ENCODE measurements around the gene MRLN. TPM values are rescaled to one million over a fixed set of nuclear protein-coding genes. Genes with fewer than 3 reads are reported as not detected.

MRLN gene
- total and polyA plus RNA-seq, 2 of the 4 experiments (the other 2 are of a cell fraction) = not detected

DNA sequence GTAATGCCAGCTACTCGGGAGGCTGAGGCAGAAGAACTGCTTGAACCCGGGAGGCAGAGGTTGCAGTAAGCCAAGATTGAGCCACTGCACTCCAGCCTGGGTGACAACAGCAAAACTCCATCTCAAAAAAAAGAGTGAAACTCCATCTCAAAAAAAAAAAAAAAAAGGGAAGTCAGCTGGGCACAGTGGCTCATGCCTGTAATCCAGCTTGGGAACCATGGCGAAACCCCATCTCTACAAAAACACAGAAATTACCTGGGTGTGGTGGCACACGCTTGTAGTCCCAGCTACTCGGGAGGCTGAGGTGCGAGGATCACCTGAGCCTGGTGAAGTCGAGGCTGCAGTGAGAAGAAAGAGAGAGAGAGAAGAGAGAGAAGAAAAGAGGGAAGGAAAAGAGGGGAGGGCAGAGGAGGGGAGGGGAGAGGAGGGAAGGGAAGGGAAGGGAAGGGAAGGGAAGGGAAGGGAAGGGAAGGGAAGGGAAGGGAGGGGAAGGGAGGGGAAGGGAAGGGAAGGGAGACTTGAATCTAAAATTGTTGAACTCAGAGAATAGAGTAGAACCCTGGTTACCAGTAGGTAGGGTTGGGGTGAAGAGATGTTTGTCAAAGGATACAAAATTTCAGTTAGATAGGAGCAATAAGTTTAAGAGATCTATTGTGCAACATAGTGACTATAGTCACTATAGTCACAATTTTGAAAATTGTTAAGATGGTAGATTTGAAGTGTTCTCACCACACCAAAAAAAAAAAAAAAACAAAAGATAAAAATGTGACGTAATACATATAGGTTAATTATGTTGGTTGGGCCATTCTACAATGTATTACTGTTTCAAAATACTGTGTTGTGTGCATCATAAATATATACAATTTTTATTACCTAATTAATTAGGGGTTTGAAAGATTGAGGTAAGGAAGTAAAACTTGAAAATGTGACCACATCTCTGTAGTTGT is 46.1 kb downstream of the MRLN start:
- no peak overlapping the region for H4K91ac ChIP-seq (ENCODE audit: insufficient read depth, low read depth, low read length)
- no peak for DNase-seq
- no peak overlapping the region for H2BK15ac ChIP-seq (ENCODE audit: low read depth, low read length)
- no peaks in the 10 kb centered on the region for H3K9me3 ChIP-seq (ENCODE audit: control insufficient read depth, insufficient read depth, low read length)
- H3K18ac ChIP-seq (ENCODE audit: low read depth, low read length) = no peak overlapping the region
- no peak overlapping the region for H3K27ac ChIP-seq (ENCODE audit: insufficient read depth, low read length)
- H2AFZ ChIP-seq (replicated peaks; ENCODE audit: low read length, poor library complexity) = no peak overlapping the region
- H3K4me2 ChIP-seq (ENCODE audit: low read depth, low read length) = no peak overlapping the region
- peaks cover 3% of the 10 kb centered on the region; the same call in 1 of the 2 replicates for H3K4me1 ChIP-seq (ENCODE audit: control insufficient read depth, insufficient read depth, low read length)
- no peak overlapping the region for H3K4me3 ChIP-seq (ENCODE audit: insufficient read depth, low read depth, low read length)
- no peaks in the 10 kb centered on the region for H3K9me1 ChIP-seq (ENCODE audit: insufficient read depth, low read length)
- no peak overlapping the region for H4K5ac ChIP-seq (ENCODE audit: low read depth, low read length)
- H3K9ac ChIP-seq (ENCODE audit: low read depth, low read length) = no peak overlapping the region
- in situ Hi-C loops (cut with MboI; ENCODE audit: low sequenced_read_pairs) (no loop called here), intact Hi-C loops (cut with micrococcal nuclease) (no loop called here), dilution Hi-C loops (cut with HindIII; ENCODE audit: low sequenced_read_pairs, unreplicated experiment) (no loop called here)
- ATAC-seq (ENCODE audit: low read depth) = no peak
- no peak overlapping the region for H3K23ac ChIP-seq (ENCODE audit: low read depth, low read length)
- H4K20me1 ChIP-seq (ENCODE audit: insufficient read depth, low read length) = no peaks in the 10 kb centered on the region
- no TSS peak for BruUV-seq (replicated peaks)
- no peak overlapping the region for H3K14ac ChIP-seq (replicated peaks; ENCODE audit: low read depth, low read length)
- H2BK20ac ChIP-seq (ENCODE audit: low read depth, low read length) = no peak overlapping the region
- POLR2A ChIA-PET (ENCODE audit: unreplicated experiment) = no interaction called here
- no CpG with 5 or more reads among the region's 8 CpGs for WGBS, 2 experiments (ENCODE audit: extremely low coverage in 2 of 2, insufficient read length in 1 of 2)
- no peaks in the 10 kb centered on the region for H3K36me3 ChIP-seq (ENCODE audit: control insufficient read depth, insufficient read depth, low read length)
- peaks cover 34% of the 10 kb centered on the region for H3K27me3 ChIP-seq (ENCODE audit: control insufficient read depth, insufficient read depth, low read length)
- H2AK9ac ChIP-seq (replicated peaks; ENCODE audit: low read depth, low read length, poor library complexity) = no peak overlapping the region
- H3K56ac ChIP-seq (ENCODE audit: extremely low read depth, insufficient read depth, low read length) = no peak overlapping the region
- no peak overlapping the region for H2BK5ac ChIP-seq (ENCODE audit: low read depth, low read length, poor library complexity, severe bottlenecking)
- no peak overlapping the region for H2AK5ac ChIP-seq (ENCODE audit: low read depth, low read length)
- H3K4ac ChIP-seq (ENCODE audit: low read depth, low read length) = no peak overlapping the region
- H2BK120ac ChIP-seq (ENCODE audit: low read depth, low read length) = no peak overlapping the region
- peak; percentile 41 for TF ChIP-seq CEBPB (IDR thresholded peaks at IDR 0.05; ENCODE audit: low read depth, low read length)
- TF ChIP-seq USF2 (IDR thresholded peaks at IDR 0.05; ENCODE audit: low read depth, low read length) = no peak
- H4K8ac ChIP-seq (ENCODE audit: low read depth in 2 of 2, low read length in 2 of 2) = no peak overlapping the region
- CTCF ChIA-PET = interaction anchor here (0.6 kb wide), 1 partner anchor 73 kb away, joined by 4 read pairs; no protein-coding TSS in a partner anchor
- no peaks in the 10 kb centered on the region for H3K79me1 ChIP-seq (ENCODE audit: low read depth in 1 of 2, low read length in 2 of 2)
